Omental fat pad (tissue), 4 donors: Measurements from ENCODE around the gene MAMDC4. TPM values are rescaled to one million over a fixed set of nuclear protein-coding genes. Genes with fewer than 3 reads are reported as not detected.
A peak's percentile ranks its signal among the peaks of the same experiment; 100 is the strongest.

Source experiments
- ATAC-seq: fragments of 150-250 bp; one replicate; pipeline ENCODE4 v1.9.1; 2016; ENCODE audit warnings: mild to moderate bottlenecking, moderate library complexity; ENCODE audit not compliant: low FRiP score
- DNase-seq: peaks from one replicate; pipeline ENCODE4 v3.0.0-alpha.2; 2019; ENCODE audit warnings: low spot score
- total RNA-seq, 4 donors: library from RNA; depleted of rRNA; stranded (reverse); fragments of >200 nt; gene quantifications; one replicate each; pipeline ENCODE4 v1.1.0, GENCODE V29; 2016
- TF ChIP-seq, protein P1 (sequence below), 3 donors: fragments of 450-650 bp; IDR thresholded peaks; one replicate each; pipeline ENCODE4 v1.5.1; 2016 to 2017; ENCODE audit warnings: antibody characterized with exemption in 3 of 3, mild to moderate bottlenecking in 3 of 3, moderate library complexity in 2 of 3

The MAMDC4 gene
- total RNA-seq, 4 donors from 2014 or later = 1.4 to 3.9 (median 1.7) TPM

DNA sequence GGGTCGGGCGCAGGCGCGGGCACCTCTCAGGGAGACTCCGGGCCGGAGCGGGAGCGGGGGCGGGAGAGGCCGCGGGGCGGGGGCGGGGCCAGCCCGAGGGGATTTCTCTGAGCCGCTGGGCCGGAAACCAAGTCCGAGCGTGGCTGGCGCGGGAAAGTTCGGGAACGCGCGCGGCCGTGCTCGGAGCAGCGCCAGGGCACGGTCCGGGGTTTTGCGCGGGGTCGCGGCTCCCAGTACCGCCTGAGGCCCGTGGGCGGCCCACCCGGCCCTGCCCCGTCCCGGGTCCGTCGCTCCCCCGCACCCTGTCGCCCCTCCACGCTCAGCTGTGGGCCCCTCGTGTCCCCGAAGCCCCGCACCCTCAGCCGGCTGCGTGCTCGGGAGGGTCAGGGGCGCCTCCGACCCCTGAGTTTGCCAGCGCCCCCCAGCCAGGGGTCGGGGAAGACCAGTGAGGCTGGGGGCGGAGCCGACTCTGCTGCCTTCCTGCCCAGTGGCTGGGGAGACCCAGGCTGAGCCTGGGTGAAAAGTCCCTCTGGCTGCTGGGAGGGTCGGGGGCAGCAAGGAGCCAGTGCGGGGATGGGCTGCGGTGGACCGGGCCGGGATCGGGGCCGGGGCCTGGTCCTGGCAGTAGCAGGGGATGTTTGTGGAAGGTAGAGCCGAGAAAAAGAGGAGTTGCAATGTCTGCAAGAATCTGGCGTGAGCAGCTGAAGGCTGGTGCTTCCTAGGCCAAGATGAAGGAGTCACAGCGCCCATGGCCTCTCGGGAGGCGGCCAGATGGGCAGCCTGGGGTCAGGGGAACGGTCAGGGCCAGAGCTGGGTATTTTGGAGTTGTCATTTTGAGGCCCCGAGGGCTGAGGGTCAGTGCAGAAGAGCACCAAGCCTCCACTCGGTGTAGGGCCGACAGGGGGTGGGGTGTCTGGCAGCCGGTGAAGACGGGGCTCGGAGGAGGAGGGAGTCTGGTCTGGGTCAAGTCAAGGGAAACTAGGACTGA, 34.8 kb downstream of the MAMDC4 start:
- DNase-seq (no peak), ATAC-seq (peak; percentile 65)
- TF ChIP-seq, protein P1, sequence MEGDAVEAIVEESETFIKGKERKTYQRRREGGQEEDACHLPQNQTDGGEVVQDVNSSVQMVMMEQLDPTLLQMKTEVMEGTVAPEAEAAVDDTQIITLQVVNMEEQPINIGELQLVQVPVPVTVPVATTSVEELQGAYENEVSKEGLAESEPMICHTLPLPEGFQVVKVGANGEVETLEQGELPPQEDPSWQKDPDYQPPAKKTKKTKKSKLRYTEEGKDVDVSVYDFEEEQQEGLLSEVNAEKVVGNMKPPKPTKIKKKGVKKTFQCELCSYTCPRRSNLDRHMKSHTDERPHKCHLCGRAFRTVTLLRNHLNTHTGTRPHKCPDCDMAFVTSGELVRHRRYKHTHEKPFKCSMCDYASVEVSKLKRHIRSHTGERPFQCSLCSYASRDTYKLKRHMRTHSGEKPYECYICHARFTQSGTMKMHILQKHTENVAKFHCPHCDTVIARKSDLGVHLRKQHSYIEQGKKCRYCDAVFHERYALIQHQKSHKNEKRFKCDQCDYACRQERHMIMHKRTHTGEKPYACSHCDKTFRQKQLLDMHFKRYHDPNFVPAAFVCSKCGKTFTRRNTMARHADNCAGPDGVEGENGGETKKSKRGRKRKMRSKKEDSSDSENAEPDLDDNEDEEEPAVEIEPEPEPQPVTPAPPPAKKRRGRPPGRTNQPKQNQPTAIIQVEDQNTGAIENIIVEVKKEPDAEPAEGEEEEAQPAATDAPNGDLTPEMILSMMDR (IDR thresholded peaks at IDR 0.05) = no peak

DNA sequence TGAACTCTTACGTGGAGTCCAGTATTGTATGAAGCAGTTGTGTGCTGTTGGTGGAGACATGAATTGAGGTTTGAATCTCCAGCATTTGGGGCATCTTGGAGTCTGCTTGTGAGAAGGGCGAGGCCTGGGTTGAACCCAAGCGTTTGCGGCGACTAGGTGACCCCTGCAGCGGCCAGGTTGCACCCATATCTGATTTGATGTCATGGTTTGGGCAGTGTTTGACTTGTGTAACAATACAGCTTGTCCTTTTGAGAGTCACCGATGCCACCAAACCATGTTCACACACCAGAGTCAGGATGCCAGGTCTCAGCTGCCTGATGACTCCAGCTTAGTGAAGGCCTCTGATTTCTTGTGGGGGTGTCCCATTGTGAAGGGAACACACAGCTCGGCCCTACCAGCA, 36.3 kb downstream of the MAMDC4 start:
- ATAC-seq (no peak), DNase-seq (no peak)
- TF ChIP-seq, protein P1 (IDR thresholded peaks at IDR 0.05) = no peak

DNA sequence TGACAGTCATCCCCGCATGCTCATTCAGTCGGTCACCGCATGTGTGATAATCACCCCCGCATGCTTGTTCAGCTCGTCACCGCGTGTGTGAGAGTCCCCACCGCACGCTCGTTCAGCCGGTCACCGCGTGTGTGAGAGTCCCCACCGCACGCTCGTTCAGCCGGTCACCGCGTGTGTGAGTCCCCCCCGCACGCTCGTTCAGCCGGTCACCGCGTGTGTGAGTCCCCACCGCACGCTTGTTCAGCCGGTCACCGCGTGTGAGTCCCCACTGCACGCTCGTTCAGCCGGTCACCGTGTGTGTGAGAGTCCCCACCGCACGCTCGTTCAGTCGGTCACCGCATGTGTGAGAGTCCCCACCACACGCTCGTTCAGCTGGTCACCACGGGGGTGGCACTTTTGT, 37.7 kb downstream of the MAMDC4 start:
- ATAC-seq (no peak), DNase-seq (no peak)
- TF ChIP-seq, protein P1 (IDR thresholded peaks at IDR 0.05) = no peak

DNA sequence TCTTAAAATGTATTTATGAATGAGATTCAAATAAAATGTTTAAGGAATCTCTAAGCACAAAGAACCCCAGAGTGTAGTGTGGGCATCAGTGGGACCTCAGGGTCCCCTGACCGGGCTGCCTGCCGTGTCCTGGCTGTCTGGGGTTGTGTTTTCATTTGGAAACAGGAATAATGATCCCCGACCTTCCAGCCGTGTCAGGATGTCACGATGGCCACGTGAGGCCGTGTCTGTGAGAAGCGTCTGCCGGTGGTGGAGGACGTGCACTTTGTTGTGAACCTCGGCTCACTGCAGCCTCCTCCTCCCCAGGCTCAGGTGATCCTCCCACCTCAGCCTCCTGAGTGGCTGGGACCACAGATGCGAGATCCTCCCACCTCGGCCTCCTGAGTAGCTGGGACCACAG, 38.5 kb downstream of the MAMDC4 start:
- TF ChIP-seq, protein P1 (IDR thresholded peaks at IDR 0.05) = no peak
- DNase-seq (no peak), ATAC-seq (no peak)

DNA sequence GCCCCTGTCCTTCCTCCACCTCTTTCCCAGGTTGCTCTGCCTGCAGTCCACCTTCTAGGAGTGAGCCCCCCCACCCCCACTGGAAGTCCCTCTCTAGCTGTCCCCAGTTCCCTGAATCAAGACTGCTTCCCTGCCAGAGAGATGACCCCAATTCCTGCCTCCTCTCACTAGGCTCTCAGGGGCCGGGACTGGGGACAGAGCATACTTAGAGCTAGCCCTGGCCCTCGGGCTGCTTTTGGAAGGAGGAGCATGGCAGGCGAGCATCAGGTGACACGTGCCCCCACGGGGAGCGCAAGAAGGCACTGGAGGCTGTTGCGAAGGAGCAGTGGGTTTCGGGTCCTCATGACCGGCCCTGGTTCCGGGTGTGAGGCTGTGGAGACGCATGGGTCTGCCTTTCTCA, 43.9 kb downstream of the MAMDC4 start:
- TF ChIP-seq, protein P1 (IDR thresholded peaks at IDR 0.05) = no peak
- ATAC-seq (no peak), DNase-seq (no peak)

DNA sequence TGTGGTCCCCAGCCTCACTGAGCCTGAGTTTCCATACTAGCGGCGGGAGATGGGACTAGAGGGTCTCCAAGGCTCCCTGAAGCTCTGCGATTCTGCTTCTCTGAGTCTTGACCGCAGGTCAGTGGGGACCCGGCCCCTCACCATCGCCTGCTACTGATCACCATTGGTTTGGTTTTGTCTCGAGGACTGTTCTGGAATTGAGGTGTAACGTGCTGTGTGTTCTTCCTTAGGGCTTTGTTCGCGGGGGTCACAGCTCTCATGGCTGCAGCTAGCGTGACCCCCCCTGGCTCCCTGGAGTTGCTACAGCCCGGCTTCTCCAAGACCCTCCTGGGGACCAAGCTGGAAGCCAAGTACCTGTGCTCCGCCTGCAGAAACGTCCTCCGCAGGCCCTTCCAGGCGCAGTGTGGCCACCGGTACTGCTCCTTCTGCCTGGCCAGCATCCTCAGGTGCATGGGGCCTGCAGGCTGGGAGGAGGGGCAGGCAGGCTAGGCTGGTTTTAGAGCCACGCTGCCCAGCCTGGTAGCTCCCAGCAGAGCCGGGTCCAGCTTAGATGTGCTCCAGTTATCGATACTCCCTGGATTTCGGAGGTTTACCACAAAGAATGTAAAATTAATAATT, 46.4 kb downstream of the MAMDC4 start:
- ATAC-seq (no peak), DNase-seq (no peak)
- TF ChIP-seq, protein P1 (IDR thresholded peaks at IDR 0.05) = no peak
